ENCODE measurements around the gene ARL3.

The ARL3 gene

DNA sequence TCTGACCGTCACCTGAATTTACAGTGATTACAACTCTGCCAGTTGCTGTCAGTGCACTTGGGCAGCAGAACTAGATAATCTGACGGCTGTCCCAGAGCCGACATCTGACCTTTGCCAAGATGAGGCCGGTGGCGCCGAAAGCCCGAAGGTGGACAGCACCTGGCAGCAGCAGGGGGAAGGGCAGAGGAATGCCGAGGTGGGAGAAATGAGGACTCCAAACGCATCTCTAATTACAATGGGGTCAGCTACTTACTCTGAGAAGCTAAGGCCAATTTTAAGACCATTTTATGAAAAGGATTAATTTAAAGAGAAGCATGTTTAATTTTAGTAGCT, 36.2 kb downstream of the ARL3 start:
- no peaks in the 10 kb centered on the region for H3K9me3 ChIP-seq (ENCODE audit: insufficient read depth, low read length, severe bottlenecking)
- no peak for TF ChIP-seq EZH2 (IDR thresholded peaks at IDR 0.05; ENCODE audit: borderline replicate concordance, low read depth, low read length, severe bottlenecking)
- TF ChIP-seq, protein P1, sequence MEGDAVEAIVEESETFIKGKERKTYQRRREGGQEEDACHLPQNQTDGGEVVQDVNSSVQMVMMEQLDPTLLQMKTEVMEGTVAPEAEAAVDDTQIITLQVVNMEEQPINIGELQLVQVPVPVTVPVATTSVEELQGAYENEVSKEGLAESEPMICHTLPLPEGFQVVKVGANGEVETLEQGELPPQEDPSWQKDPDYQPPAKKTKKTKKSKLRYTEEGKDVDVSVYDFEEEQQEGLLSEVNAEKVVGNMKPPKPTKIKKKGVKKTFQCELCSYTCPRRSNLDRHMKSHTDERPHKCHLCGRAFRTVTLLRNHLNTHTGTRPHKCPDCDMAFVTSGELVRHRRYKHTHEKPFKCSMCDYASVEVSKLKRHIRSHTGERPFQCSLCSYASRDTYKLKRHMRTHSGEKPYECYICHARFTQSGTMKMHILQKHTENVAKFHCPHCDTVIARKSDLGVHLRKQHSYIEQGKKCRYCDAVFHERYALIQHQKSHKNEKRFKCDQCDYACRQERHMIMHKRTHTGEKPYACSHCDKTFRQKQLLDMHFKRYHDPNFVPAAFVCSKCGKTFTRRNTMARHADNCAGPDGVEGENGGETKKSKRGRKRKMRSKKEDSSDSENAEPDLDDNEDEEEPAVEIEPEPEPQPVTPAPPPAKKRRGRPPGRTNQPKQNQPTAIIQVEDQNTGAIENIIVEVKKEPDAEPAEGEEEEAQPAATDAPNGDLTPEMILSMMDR (IDR thresholded peaks at IDR 0.05; ENCODE audit: borderline replicate concordance, extremely low read depth, low read length, poor library complexity, severe bottlenecking): no peak
- no peaks in the 10 kb centered on the region for H3K79me2 ChIP-seq (ENCODE audit: insufficient read depth, low read length)
- no peaks in the 10 kb centered on the region for H4K20me1 ChIP-seq (ENCODE audit: insufficient read depth, low read length)
- no peak overlapping the region for H2AFZ ChIP-seq (ENCODE audit: low read depth, low read length)
- peaks cover 38% of the 10 kb centered on the region for H3K4me1 ChIP-seq (ENCODE audit: insufficient read depth, low read length)
- H3K9ac ChIP-seq (ENCODE audit: low read depth, low read length): no peak overlapping the region
- H3K4me3 ChIP-seq (ENCODE audit: low read depth in 1 of 2, low read length in 2 of 2): no peak overlapping the region
- no peaks in the 10 kb centered on the region for H3K36me3 ChIP-seq (ENCODE audit: insufficient read depth, low read length)
- no peaks in the 10 kb centered on the region for H3K27me3 ChIP-seq (ENCODE audit: insufficient read depth, low read length, poor library complexity)
- no peak overlapping the region for H3K27ac ChIP-seq (ENCODE audit: low read length)
- ATAC-seq (ENCODE audit: insufficient read depth, low read depth) (no peak), DNase-seq (no peak)
- H3K4me2 ChIP-seq (ENCODE audit: insufficient read depth, low read length): no peak overlapping the region

DNA sequence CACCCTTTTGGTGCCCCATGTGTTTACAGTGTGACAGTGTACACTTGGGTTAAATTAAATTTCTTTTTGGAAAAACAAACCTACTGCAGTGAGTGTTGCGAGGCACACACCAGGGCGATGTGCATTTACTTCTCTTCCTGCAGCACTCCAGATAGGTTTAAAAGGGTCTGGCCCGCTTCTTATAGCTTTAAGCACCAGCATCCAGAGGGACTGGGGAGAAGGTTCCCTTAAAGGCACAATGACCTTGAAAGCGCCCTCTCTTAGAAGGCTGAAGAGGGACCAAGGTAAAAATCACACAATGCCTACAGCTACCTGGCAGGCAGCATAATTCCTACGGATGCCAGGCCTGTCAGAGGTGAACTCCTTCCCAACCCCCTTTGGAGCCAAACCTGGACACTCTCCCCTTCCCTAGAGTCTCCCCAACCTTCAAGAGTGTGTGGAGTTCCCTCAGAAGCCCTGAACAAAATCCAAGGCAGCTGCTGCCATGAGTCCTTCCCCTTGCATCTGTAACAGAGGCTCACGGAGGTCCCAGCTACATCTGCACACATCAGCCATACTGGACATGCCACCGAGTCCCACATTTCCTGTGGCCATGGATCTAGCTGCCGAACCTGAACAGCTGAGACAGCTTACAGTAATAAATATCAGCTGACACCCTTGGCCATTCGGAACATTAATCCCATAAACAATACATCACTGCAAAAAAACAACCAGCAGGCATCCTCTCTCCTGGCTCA, 36.7 kb downstream of the ARL3 start:
- TF ChIP-seq, protein P1 (IDR thresholded peaks at IDR 0.05; ENCODE audit: borderline replicate concordance, extremely low read depth, low read length, poor library complexity, severe bottlenecking): no peak
- TF ChIP-seq EZH2 (IDR thresholded peaks at IDR 0.05; ENCODE audit: borderline replicate concordance, low read depth, low read length, severe bottlenecking): no peak
- H3K27me3 ChIP-seq (ENCODE audit: insufficient read depth, low read length, poor library complexity): no peaks in the 10 kb centered on the region
- no peaks in the 10 kb centered on the region for H3K36me3 ChIP-seq (ENCODE audit: insufficient read depth, low read length)
- H3K79me2 ChIP-seq (ENCODE audit: insufficient read depth, low read length): no peaks in the 10 kb centered on the region
- H4K20me1 ChIP-seq (ENCODE audit: insufficient read depth, low read length): no peaks in the 10 kb centered on the region
- ATAC-seq (ENCODE audit: insufficient read depth, low read depth) (no peak), DNase-seq (no peak)
- no peak overlapping the region for H3K4me2 ChIP-seq (ENCODE audit: insufficient read depth, low read length)
- no peaks in the 10 kb centered on the region for H3K9me3 ChIP-seq (ENCODE audit: insufficient read depth, low read length, severe bottlenecking)
- H3K4me3 ChIP-seq (ENCODE audit: low read depth in 1 of 2, low read length in 2 of 2): no peak overlapping the region
- H3K27ac ChIP-seq (ENCODE audit: low read length): no peak overlapping the region
- peaks cover 38% of the 10 kb centered on the region for H3K4me1 ChIP-seq (ENCODE audit: insufficient read depth, low read length)
- H2AFZ ChIP-seq (ENCODE audit: low read depth, low read length): no peak overlapping the region
- no peak overlapping the region for H3K9ac ChIP-seq (ENCODE audit: low read depth, low read length)

DNA sequence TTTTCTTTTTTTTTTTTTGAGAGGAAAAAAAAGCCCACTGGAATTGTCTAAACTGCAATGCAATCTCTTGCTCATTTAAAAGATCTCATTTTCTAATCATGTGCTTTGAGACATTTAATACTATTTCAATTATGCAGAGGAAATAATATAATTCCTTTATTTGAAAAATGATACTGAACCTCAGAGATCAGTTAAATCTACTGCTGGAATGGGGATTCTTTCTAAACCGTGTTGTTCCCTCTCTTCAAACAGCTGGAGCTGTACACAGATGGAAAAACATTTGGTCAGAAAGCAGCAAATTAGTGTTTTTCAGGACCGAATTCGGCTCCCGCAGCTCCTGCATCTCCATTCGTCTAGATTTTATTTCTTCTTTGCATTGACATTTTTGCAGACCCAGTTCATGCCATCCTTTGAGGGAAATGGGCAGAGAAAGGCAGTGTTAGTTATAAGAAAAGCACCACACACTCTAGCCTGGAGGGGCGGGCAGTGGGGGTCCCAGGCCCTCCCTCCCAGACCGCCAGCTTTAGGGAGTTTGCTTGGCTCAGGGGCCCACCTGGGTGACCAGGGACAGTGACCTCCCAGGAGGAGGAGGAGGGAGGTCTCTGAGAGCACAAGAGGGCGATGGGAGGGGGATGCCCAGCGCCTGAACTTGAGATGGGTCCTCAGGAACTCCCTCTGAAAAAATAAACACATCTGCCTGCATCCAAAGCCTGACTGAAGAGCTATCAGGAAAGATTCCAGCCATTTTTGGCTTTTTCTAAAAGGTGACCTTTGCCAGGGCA, 37.5 kb downstream of the ARL3 start:
- DNase-seq (no peak), ATAC-seq (ENCODE audit: insufficient read depth, low read depth) (no peak)
- H2AFZ ChIP-seq (ENCODE audit: low read depth, low read length): no peak overlapping the region
- no peaks in the 10 kb centered on the region for H3K9me3 ChIP-seq (ENCODE audit: insufficient read depth, low read length, severe bottlenecking)
- H3K79me2 ChIP-seq (ENCODE audit: insufficient read depth, low read length): no peaks in the 10 kb centered on the region
- H4K20me1 ChIP-seq (ENCODE audit: insufficient read depth, low read length): no peaks in the 10 kb centered on the region
- H3K4me3 ChIP-seq (ENCODE audit: low read depth in 1 of 2, low read length in 2 of 2): no peak overlapping the region
- no peak overlapping the region for H3K9ac ChIP-seq (ENCODE audit: low read depth, low read length)
- peaks cover 38% of the 10 kb centered on the region for H3K4me1 ChIP-seq (ENCODE audit: insufficient read depth, low read length)
- TF ChIP-seq, protein P1 (IDR thresholded peaks at IDR 0.05; ENCODE audit: borderline replicate concordance, extremely low read depth, low read length, poor library complexity, severe bottlenecking): no peak
- TF ChIP-seq EZH2 (IDR thresholded peaks at IDR 0.05; ENCODE audit: borderline replicate concordance, low read depth, low read length, severe bottlenecking): no peak
- no peaks in the 10 kb centered on the region for H3K27me3 ChIP-seq (ENCODE audit: insufficient read depth, low read length, poor library complexity)
- H3K4me2 ChIP-seq (ENCODE audit: insufficient read depth, low read length): no peak overlapping the region
- no peak overlapping the region for H3K27ac ChIP-seq (ENCODE audit: low read length)
- H3K36me3 ChIP-seq (ENCODE audit: insufficient read depth, low read length): no peaks in the 10 kb centered on the region

All from DND-41 (cell line).